Measurements from ENCODE around the gene PCMT1. TPM values are rescaled to one million over a fixed set of nuclear protein-coding genes. Genes with fewer than 3 reads are reported as not detected.
A peak's percentile ranks its signal among the peaks of the same experiment; 100 is the strongest.

The PCMT1 gene
- total and polyA plus RNA-seq, 2 of the 13 experiments (the other 11 are each of a cell fraction or from before 2014, with no cell fraction given), result 112 to 169 TPM

GRCh38 chr6:149717588-149718458, 31.7 kb upstream of the PCMT1 start, which contains the start of gene LATS1 (continued):
- no peak; the same call in 1 of the 2 replicates for TF ChIP-seq ZFP82 (CRISPR knock-in tag; IDR thresholded peaks at IDR 0.05; ENCODE audit: borderline replicate concordance)
- peak; percentile 92 for TF ChIP-seq GATA4 (IDR thresholded peaks at IDR 0.05; ENCODE audit: borderline replicate concordance, low read depth)
- peak; percentile 71; the same call in 1 of the 2 replicates for TF ChIP-seq MTERF4 (CRISPR knock-in tag; IDR thresholded peaks at IDR 0.05)
- TF ChIP-seq GATAD1 (CRISPR knock-in tag; IDR thresholded peaks at IDR 0.05), result peak; percentile 94
- TF ChIP-seq ZNF549 (CRISPR knock-in tag; IDR thresholded peaks at IDR 0.05), result no peak
- TF ChIP-seq SOX6 (IDR thresholded peaks at IDR 0.05), result no peak
- peak; percentile 67 for TF ChIP-seq SOX6 (CRISPR knock-in tag; IDR thresholded peaks at IDR 0.05)
- TF ChIP-seq ZFP37 (CRISPR knock-in tag; IDR thresholded peaks at IDR 0.05; ENCODE audit: borderline replicate concordance), result peak; percentile 6; the same call in 1 of the 2 replicates
- TF ChIP-seq ZBTB33 (CRISPR knock-in tag; IDR thresholded peaks at IDR 0.05), result peak; percentile 63
- peak; percentile 94 for TF ChIP-seq ZBTB7B (CRISPR knock-in tag; IDR thresholded peaks at IDR 0.05)
- 0 out of 2 replicates have a peak, but pooled peaks have one; percentile 83 for TF ChIP-seq MTA3 (CRISPR knock-in tag; IDR thresholded peaks at IDR 0.05)
- peak; percentile 96 for TF ChIP-seq ZSCAN31 (CRISPR knock-in tag; IDR thresholded peaks at IDR 0.05; ENCODE audit: low read depth)
- peak; percentile 93 for TF ChIP-seq HNRNPK (IDR thresholded peaks at IDR 0.05; ENCODE audit: low read depth, low read length, poor library complexity, severe bottlenecking)
- TF ChIP-seq SSRP1 (CRISPR knock-in tag; IDR thresholded peaks at IDR 0.05), result no peak
- TF ChIP-seq CHD4 (IDR thresholded peaks at IDR 0.05; ENCODE audit: borderline replicate concordance, low read length), result no peak
- peak; percentile 93 for TF ChIP-seq RXRA (CRISPR knock-in tag; IDR thresholded peaks at IDR 0.05)
- peak; percentile 87; the same call in 1 of the 2 replicates for TF ChIP-seq ZNF280D (CRISPR knock-in tag; IDR thresholded peaks at IDR 0.05)
- peak; percentile 63; the same call in 1 of the 2 replicates for TF ChIP-seq ATF2 (CRISPR knock-in tag; IDR thresholded peaks at IDR 0.05)
- TF ChIP-seq ZNF275 (CRISPR knock-in tag; IDR thresholded peaks at IDR 0.05; ENCODE audit: borderline replicate concordance), result peak; percentile 77; the same call in 1 of the 2 replicates
